HG02870 (cell line): ENCODE measurements around the gene JMJD8.

Experiments
- ATAC-seq: cut with Tn5 transposase; IDR thresholded peaks from one replicate; pipeline ENCODE4 v1.9.1; 2021; ENCODE audit warnings: mild to moderate bottlenecking, moderate library complexity; ENCODE audit not compliant: unreplicated experiment

The JMJD8 gene

DNA sequence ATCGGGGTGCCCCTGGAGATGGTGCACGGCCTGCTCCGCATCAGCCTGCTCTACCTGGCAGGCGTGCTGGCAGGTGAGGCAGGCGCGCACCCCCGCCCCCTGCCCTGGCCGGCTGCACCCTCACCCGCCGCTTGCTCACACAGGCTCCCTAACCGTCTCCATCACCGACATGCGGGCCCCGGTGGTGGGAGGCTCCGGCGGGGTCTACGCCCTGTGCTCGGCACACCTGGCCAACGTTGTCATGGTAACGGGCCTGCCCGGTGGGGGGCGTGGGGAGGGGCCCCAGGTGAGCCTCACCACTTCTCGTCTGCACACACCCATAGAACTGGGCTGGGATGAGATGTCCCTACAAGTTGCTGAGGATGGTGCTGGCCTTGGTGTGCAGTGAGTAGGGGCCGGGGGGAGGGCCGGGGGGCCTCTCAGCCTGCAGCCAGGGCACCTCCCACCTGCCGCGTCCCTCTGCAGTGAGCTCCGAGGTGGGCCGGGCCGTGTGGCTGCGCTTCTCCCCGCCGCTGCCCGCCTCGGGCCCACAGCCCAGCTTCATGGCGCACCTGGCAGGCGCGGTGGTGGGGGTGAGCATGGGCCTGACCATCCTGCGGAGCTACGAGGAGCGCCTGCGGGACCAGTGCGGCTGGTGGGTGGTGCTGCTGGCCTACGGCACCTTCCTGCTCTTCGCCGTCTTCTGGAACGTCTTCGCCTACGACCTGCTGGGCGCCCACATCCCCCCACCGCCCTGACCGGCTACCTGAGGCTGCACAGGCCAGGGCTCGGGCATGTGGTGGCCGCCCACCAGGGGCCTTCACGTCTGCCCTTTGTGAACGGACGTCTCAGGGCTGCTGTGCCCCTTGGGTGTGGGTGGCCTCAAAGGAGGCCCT, 6.6 kb downstream of the JMJD8 start:
- no peak for ATAC-seq

DNA sequence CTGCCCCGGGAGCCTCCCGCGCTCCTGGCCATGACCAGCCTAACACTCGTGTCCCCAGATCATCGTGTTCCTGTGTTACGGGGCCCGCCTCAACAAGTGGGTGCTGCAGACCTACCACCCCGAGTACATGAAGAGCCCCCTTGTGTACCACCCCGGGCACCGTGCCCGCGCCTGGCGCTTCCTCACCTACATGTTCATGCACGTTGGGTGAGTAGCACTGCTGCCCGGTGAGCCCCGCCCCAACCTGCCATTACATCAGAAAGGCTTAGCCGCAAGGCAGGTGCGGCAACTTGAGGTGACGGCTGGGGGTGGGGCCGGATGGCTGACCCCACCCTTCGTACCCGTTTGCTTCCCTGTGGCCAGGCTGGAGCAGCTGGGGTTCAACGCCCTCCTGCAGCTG, 7.2 kb downstream of the JMJD8 start:
- no peak for ATAC-seq

DNA sequence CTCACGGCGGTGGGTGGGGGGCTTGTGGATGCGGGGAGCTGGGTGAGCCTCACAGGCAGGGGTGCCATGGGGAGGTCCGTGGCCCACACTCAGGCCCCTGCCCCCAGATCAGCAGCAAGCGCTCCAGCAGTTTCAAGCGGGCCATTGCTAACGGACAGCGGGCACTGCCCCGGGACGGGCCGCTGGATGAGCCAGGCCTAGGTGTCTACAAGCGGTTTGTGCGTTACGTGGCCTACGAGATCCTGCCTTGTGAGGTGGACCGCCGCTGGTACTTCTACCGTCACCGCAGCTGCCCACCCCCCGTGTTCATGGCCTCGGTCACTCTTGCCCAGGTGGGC, 7.6 kb downstream of the JMJD8 start:
- no peak for ATAC-seq

DNA sequence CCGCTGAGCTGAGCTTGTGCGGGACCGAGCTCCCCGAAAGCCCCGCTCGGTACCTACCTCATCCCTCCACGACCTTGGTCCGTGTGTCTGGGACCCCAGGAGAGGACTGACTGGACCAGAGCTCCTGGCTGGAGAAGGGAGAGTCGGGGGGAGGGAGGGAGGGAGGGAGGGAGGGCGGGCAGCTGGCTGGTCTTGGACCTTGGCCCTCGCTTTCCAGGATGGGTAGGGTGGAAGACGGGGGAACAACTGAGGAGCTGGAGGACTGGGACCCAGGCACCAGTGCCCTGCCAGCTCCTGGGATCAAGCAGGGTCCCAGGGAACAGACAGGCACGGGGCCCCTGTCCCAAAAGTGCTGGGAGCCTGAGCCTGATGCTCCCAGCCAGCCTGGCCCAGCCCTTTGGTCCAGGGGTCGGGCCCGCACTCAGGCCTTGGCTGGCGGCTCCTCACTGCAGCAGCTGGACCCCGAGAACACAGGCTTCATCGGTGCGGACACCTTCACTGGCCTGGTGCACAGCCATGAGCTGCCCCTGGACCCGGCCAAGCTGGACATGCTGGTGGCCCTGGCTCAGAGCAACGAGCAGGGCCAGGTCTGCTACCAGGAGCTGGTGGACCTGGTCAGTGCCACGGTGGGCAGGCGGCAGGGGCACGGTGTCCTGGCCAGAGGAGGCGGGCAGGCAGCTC, 8.1 kb downstream of the JMJD8 start:
- no peak for ATAC-seq

DNA sequence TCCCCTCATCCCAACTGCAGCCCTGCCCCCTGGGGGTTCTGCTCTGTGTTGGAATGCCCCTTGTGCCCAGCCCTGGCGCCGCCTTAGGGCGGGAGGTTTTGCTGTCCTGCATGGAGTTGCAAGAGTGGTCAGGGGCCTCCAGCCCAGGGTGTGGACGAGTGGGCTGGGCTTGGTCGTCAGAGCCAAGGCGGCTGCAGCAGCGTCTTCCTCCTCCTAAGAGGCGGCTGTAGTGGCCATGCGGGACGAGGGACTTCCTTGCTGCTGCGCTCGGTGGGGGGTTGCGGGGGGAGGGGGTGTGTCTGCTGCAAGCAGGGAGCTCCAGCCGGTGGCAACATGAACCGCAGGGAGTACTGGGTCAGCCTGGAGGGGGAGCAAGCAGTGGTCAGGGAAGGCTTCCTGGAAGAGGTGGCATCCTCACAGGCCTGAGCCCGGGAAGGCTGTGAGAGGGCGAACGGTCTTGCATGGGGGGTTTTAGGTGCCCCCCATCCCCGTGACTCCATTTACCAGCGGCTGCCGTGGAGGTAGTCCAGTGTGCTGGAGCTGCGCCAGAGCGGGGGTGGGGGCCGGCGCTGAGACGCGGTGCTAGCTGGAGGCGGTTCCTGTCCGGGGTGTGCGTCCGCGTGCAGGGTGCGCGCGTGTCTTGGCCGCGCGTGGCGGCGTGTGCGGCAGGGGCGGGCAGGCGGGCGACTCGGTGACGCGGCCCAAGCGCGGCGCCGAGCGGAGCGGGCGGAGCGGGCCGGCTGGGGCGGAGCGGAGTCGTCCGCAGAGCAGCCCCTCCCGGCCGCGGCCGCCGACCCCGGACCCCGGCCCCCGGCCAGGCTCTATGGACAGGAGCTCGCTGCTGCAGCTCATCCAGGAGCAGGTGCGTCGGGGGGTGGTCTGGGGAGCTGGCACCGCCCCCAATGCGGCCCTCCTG, 8.9 kb downstream of the JMJD8 start, which contains the start of gene RHBDL1:
Gene RHBDL1, plus strand, starts transcription at position 704 of the 916 bp plus-strand sequence. Its CDS starts 120 bp downstream, at position 824.
- ATAC-seq, result no peak

DNA sequence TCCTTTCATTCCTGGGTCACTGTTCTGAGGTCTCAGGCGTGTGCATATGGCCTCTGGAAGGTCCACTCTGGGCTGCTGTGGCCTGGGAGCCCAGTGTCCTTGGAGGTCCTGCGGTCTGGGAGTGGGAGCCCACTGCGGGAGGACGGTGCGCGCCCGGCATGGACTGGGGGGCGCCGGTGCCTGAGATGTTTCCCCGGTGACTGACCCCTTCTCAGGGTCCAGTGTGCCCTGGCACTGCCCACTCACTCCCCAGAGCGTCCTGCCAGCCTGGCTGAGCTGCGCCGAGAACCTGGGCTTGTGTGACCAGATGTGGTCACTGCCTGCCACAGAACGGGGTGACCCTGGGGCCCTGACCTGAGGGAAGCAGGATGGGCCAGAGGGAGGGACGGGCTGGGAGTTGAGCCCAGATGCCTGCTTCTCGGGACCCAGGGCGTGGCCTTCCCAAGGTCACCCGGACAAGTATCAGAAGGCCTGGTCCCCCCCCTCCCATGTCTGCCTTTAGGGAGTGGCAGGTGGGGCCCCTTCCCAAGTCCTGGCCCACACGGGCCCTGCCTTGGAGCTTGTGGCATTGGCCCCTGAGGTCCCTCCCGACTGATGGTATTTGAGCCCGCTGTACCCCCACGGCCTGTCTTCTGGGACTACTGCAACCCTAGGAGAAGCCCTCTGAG, 9.8 kb downstream of the JMJD8 start:
- ATAC-seq, result no peak

DNA sequence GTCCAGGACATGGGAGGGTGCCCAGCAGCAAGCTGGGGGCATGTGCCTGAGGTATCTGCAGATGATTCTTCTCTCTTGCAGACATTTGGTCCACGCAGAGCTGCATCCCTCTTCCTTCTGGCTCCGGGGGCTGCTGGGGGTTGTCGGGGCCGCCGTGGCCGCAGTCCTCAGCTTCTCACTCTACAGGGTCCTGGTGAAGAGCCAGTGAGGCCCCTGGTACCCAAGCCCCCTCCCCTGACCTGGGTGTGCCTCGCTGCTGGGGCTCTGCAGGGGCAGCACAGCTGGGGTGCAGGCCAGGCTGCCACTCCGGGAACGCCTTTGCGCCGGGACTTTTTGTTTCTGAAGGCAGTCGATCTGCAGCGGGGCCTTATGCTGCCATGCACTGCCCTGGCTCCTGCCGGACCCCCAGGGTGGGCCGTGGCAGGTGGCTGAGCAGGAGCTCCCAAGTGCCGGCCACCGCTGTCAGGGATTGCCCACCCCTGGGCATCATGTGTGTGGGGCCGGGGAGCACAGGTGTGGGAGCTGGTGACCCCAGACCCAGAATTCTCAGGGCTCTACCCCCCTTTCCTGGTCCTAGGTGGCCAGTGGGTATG, 10.6 kb downstream of the JMJD8 start:
- no peak for ATAC-seq

DNA sequence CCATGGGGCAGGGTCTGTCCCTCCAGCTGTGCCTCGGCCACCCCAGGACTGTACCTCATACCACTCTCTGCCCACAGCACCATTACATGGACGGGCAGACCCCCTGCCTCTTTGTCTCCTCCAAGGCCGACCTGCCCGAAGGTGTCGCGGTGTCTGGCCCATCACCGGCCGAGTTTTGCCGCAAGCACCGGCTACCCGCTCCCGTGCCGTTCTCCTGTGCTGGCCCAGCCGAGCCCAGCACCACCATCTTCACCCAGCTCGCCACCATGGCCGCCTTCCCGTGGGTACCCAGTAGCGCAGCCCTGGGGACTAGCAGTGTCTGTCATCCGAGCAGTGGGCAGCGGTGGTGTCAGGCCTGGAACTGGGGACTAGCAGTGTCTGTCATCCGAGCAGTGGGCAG, 11.3 kb downstream of the JMJD8 start:
- no peak for ATAC-seq

DNA sequence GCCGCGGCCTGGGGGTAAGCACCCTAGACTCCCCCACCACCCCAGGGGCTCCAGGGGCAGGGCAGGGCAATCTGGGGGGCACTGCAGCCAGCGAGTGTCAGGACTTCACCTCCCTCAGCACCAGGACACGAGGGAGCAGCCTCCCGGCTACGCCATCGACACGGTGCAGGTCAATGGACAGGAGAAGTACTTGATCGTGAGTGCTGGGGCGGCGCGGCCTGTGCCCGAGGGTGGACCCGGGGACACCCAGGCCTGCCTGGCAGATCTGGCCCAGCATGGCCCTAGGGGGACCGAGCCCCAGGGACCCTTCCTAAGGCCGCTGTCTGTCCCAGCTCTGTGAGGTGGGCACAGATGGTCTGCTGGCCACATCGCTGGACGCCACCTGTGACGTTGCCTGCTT, 11.8 kb downstream of the JMJD8 start:
- no peak for ATAC-seq

DNA sequence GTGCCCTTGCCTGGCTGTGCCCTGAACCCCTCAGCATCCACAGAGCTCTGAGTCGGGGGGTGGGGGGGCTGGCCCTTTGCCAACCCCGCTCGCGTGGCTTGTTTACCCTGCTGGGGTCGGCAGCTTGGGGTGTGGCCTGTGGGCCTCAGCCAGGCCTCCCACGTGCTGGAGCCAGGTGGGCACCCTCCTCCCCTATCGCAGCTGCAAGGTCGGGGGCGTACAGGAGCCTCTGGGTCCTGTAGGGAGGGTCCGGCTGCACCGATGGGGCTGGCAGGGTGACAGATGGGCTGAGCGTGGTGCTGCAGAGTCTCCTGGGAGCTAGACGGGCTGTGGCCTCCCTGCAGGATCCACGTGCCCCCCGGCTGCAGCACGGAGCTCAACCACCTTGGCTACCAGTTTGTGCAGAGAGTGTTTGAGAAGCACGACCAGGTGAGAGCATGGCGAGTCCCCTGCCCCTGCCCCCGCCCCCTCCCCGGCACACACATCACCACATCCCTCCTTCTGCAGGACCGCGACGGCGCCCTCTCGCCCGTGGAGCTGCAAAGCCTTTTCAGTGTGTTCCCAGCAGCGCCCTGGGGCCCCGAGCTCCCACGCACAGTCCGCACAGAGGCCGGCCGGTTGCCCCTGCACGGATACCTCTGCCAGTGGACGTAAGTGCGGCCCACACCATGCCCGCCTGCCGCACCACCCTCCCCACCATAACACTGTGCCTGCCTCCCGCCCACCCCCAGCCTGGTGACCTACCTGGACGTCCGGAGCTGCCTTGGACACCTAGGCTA, 12.6 kb downstream of the JMJD8 start:
- ATAC-seq, result no peak

DNA sequence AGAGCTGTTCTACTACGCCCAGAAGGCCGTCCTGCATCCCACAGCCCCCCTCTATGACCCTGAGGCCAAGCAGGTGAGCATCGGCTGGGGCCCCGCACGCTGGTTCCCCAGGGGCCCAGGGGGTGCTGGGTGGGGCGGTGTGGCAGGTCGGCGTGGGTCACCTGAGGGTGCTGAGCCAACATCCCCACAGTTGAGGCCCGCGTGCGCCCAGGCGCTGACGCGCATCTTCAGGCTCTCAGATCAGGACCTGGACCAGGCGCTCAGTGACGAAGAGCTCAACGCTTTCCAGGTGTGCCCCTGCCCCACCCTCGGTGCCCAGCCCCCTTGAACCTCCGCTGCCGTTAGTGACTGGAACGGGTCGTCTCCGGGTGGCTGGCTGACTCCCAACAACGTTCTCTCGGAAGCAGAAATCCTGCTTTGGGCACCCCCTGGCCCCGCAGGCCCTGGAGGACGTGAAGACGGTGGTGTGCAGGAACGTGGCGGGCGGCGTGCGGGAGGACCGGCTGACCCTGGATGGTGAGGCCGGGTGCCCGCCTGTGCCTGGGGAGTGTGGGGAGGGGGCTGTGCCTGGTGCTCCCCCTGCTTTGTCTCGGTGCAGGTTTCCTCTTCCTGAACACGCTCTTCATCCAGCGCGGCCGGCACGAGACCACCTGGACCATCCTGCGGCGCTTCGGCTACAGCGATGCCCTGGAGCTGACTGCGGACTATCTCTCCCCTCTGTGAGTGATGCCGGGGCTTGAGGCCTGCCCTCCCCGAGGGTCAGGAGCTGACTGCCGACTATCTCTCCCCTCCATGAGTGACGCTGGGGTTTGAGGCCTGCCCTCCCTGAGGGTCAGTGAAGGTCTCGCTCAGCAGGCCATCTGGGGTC, 13.4 kb downstream of the JMJD8 start:
- no peak for ATAC-seq

DNA sequence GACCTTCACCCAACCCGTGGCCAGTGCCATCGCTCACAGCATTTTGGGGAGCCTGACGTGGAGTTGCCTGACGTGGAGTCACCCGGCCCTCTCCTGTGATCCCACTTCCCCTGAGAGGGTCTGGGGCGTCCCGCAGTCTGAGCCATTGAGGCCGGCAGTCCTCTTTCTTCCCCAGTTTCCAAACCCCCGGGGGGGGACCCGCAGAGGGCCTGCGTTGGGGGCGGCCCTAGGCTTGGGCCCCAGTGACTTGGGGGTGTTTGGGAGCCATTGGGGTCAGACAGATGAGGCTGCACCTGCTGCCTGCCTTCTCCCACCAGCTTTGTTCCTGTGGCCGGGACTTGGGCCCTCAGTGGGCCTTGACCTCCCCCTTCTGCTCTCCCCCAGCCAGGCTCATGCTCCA, 14.5 kb downstream of the JMJD8 start:
- ATAC-seq, result no peak

DNA sequence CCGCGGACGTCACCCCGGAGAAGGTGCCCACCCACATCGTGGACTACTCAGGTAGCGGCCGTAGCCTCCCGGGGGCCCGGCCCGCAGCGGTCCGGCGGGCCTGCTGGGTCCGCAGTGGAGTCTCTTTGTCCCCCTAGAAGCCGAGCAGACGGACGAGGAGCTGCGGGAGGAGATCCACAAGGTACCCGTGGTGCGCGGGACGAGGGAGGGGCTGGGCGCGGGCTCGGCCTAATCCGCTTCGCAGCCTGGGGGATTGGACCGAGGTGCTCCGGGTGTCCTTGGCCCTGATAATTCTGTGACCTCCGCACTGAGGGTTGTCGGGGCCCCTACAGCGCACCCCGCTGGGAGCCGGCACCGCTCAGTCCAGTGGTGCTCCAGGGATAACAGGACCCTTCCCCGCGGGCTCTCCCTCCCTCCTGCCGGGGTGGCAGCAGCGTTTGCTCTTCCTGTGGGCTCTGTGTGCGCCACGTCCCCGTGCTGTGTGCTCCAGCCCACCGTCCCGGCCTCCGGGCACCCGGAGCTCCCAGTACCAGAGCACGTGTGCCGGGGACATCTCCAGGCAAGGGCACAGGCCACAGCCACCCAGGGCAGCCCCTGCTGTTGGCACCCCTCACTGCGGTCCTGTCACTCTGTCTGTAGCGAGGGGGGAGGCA, 15.5 kb downstream of the JMJD8 start:
- ATAC-seq, result no peak

DNA sequence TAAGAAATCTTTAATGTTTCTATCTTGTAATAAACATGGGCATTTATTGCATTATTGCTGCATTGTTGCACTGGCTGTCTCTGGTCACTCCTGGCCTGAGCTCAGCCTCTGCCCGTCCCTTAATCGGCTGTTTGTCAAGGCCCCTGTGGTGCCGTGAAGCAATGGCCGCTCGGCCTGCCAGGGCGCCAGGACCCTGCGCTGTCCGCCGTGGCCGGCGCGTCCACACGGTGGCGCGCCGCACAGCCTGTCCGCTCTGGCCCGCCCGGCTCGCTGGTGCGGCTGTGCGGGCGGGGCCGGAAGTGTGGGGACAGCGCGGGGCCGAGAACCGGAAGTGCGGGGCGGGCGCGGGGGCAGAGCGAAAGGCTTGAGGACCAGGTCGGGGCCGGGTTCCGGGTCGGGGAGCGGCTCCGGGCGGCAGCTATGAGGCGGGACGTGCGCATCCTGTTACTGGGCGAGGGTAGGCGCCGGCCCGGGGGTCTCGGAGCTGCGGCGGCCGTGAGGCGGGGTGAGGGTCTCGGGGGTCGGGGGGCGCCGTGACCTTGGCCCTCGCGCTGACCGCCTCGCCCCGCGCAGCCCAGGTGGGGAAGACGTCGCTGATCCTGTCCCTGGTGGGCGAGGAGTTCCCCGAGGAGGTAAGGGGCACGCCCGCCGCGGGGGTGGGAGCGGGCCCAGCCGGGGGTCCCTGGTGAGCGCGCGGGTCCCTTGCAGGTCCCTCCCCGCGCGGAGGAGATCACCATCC, 16.2 kb downstream of the JMJD8 start, which contains the start of gene RHOT2:
Gene RHOT2, plus strand, starts transcription at position 353 of the 739 bp plus-strand sequence. Its CDS starts 68 bp downstream, at position 421.
- peak; percentile 77 for ATAC-seq

DNA sequence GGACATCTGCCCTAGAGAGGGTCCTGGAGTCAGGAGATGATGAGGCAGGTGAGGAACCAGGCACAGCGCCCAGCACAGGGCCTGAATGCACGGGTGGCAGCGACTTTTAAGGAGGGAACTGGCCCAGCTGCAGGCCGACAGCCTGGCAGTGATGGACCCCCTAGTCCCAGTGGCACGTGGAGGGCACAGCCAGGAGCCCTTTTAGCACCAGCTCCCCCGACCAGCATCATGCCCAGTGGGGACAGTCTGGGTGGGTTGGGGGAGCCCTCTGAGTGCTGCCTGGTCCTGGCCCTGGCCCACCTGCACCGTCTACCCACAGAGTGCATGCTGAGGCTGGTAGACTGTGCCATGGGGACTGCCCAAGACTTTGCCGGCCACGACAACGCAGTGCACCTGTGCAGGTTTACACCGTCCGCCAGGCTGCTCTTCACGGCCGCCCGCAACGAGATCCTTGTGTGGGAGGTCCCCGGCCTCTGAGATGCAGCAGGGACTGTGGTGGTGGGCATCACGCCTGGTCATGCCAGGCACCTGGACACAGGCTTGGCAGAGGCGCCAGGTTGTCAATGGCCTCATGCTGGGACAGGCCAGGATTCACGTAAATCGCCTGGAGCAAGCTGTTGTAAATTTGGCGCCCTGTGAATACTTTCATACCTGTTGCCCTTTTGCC, 16.9 kb downstream of the JMJD8 start:
- ATAC-seq, result no peak

DNA sequence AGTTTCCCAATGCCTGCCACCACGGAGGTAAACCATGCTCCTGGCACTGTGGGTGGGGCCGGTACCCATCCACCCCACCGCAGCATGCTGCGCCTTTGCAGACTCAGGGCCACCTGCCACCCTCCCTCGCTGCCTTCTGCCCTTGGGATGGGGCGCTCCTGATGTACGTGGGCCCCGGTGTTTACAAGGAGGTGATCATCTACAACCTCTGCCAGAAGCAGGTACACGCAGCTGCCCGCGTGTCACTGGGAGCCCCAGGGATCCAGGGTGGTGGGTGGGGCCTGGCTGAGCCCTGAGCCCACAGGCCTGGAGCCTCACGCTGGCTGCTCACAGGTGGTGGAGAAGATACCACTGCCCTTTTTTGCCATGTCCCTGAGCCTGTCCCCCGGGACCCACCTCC, 17.6 kb downstream of the JMJD8 start:
- ATAC-seq, result no peak

DNA sequence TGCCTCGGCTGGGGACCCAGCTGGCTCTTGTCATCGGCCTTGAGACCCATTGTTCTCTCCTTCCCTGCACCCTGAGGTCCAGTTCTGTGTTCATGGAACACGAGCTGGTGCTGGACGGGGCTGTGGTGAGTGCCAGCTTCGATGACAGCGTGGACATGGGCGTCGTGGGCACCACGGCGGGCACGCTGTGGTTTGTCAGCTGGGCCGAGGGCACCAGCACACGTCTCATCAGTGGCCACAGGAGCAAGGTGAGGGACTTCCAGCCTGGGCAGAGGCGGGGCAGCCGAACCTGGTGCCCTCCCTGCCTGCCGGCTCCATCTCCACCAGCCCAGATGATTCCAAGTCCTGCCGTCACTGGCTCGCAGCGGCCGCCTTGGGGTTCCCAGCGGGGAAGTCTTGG, 21.5 kb downstream of the JMJD8 start:
- no peak for ATAC-seq
